ENCODE measurements around the gene PRTN3.

GRCh38 chr19:813219-814151 is 27.3 kb upstream of the PRTN3 start:
- no peak for TF ChIP-seq CTCF (IDR thresholded peaks at IDR 0.05; ENCODE audit: low read depth, low read length)
- TF ChIP-seq EZH2phosphoT487 (IDR thresholded peaks at IDR 0.05; ENCODE audit: low read depth) = no peak
